ENCODE measurements around the gene TBCC.

The TBCC gene

DNA sequence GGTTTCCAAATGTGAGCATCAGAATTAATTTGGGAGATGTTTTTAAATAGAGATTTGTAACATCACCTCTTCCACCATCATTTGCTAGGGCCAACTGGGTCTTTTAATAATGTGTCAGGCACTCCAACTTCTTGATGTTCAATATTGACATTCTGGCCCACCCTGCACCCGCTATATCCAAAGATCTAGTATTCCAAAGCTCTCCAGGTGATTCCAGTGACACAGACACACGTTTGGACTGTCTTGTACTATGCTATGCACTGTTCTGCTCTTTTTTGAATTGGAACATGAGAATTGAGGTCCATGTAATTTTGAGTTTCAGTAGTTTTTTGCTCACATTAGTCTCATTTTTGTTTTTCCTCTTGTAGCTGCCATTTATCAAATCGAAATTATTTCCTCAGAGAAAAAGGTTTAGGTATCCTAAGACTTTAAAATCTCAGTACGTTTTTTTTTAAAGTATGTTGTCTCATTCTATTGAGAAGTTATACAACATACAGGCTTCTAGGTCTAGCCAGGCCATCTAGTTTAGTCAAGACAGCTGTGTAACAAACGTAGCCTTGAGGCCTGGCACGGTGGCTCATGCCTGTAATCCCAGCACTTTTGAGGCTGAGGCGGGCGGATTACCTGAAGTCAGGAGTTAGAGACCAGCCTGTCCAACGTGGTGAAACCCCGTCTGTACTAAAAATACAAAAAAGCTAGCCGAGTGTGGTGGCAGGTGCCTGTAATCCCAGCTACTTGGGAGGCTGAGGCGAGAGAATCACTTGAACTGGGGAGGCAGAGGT, 39.0 kb upstream of the TBCC start:
- H3K36me3 ChIP-seq (ENCODE audit: insufficient read depth, insufficient read length, low read length), result peaks cover 4% of the 10 kb centered on the region
- no peak overlapping the region for H3K9ac ChIP-seq (ENCODE audit: insufficient read length, low read depth)
- peak overlapping the region; percentile 75 for H3K4me3 ChIP-seq (ENCODE audit: insufficient read length, low read depth)
- peaks cover 3% of the 10 kb centered on the region for H3K4me1 ChIP-seq (ENCODE audit: insufficient read depth, insufficient read length)
- no peak for DNase-seq (ENCODE audit: low read depth, low spot score)
- no peaks in the 10 kb centered on the region for H3K9me3 ChIP-seq (ENCODE audit: insufficient read depth, low read length)
- H3K27me3 ChIP-seq (ENCODE audit: insufficient read depth, insufficient read length), result no peaks in the 10 kb centered on the region
- TF ChIP-seq ZNF274 (IDR thresholded peaks at IDR 0.05; ENCODE audit: low read depth, low read length) (no peak), YY1 (IDR thresholded peaks at IDR 0.05; ENCODE audit: insufficient read depth, insufficient read length) (no peak), SUZ12 (IDR thresholded peaks at IDR 0.05; ENCODE audit: extremely low read depth, insufficient read depth, insufficient read length) (no peak)

DNA sequence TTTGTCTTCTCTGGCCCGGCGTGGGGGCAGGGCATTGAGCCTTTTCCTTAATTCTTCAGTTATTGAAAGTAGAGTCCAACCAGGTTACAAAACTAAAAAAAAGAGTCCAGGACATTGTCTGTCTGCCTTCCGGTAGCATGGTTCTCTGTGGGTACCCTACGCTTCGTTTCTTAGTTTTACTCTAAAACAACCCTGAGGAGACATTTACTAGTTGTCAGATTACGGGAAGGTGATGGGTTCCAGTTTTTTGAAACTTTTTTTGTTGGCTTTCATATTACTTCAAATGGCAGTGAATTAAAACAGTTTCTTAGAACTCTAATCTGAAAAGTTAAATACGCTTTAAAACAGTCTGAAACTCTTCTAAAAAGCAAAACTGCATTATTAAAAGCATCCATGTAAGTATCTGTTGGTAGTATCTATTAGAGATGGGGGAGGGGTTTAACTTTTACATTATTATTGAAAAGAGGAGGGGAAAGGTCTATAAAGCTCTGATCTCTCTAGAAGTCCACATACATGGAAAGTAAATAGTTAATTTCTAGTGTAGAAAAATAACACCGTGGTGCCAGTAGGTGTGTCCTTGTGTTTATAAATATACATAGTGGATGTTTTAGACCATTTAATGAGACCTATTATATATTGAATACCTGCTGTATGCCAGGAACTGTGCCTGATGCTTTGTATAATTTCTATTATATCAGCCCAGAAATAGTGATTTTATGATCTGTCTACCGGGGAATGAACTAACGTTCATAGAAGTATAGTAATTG, 38.2 kb upstream of the TBCC start:
- Histone ChIP-seq H3K9ac (ENCODE audit: insufficient read length, low read depth) (peak overlapping the region; percentile 95), H3K4me3 (ENCODE audit: insufficient read length, low read depth) (peak overlapping the region; percentile 75), H3K36me3 (ENCODE audit: insufficient read depth, insufficient read length, low read length) (peaks cover 4% of the 10 kb centered on the region), H3K9me3 (ENCODE audit: insufficient read depth, low read length) (no peaks in the 10 kb centered on the region), H3K4me1 (ENCODE audit: insufficient read depth, insufficient read length) (peaks cover 3% of the 10 kb centered on the region), H3K27me3 (ENCODE audit: insufficient read depth, insufficient read length) (no peaks in the 10 kb centered on the region)
- no peak for DNase-seq (ENCODE audit: low read depth, low spot score)
- TF ChIP-seq ZNF274 (IDR thresholded peaks at IDR 0.05; ENCODE audit: low read depth, low read length), result no peak
- TF ChIP-seq YY1 (IDR thresholded peaks at IDR 0.05; ENCODE audit: insufficient read depth, insufficient read length), result no peak
- no peak for TF ChIP-seq SUZ12 (IDR thresholded peaks at IDR 0.05; ENCODE audit: extremely low read depth, insufficient read depth, insufficient read length)

DNA sequence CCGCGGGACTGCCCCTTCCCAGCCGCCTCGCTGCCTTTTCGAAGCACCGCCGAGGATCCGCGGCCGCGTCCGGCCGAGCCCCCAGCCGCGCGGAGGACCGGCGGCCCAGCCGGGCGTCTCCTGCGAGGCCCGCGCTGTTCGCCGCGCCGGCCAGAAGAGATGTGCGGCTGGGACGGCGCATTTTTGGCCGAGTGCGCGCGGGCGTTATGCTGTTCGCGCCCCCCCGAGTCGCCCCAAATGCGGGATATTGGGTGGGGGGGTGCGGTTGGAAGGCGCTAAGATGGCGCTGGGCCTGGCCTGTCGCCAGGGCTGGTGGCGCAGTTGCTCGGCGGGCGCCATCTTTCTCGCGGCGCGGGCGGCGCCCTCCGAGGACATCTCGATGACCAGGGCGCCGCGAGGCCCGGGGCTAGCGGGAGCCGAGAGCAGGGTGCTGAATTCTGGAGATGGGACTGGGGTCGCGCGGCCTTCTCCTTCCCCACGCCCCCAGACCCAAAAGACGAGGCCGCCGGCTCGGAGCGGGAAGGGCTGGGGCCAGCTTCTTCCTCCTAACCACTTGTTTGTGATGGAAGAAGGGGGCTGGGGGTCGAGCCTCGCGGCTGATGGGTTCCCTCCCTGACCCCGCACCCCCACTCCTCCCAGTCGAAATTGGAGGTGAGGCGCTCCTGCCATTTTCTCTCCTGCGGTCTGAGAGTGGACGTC, 37.4 kb upstream of the TBCC start:
- TF ChIP-seq YY1 (IDR thresholded peaks at IDR 0.05; ENCODE audit: insufficient read depth, insufficient read length), result peak; percentile 68
- no peak for TF ChIP-seq ZNF274 (IDR thresholded peaks at IDR 0.05; ENCODE audit: low read depth, low read length)
- DNase-seq (ENCODE audit: low read depth, low spot score), result no peak
- H3K4me1 ChIP-seq (ENCODE audit: insufficient read depth, insufficient read length), result peaks cover 3% of the 10 kb centered on the region

DNA sequence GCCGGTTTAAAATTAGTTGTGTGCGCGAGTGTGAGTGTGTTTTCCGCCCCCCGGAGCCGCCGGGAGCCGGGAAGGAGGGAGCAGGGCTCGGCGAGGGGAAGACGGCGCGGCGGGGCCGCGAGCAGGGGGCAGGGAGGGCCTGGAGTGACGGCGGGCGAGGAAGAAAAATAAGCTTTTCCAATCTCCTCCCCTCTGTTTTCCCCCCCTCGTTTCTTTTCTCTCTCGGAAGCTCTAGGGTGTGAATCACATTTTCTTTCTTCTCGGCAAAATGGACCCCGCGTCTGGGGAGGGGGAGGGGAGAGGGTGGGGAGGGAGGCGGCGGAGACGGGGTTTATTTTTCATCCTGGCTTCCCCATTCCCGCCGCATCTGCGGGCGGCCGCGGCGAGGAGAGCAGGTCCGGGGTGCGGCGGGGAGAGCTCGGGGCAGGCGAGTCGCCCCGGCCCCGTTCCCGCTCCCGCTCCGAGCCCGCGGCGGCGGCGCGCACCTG, 36.8 kb upstream of the TBCC start:
- Histone ChIP-seq H3K9me3 (ENCODE audit: insufficient read depth, low read length) (no peaks in the 10 kb centered on the region), H3K9ac (ENCODE audit: insufficient read length, low read depth) (peak overlapping the region; percentile 95), H3K4me3 (ENCODE audit: insufficient read length, low read depth) (peak overlapping the region; percentile 75), H3K27me3 (ENCODE audit: insufficient read depth, insufficient read length) (no peaks in the 10 kb centered on the region), H3K4me1 (ENCODE audit: insufficient read depth, insufficient read length) (peaks cover 3% of the 10 kb centered on the region), H3K36me3 (ENCODE audit: insufficient read depth, insufficient read length, low read length) (peaks cover 4% of the 10 kb centered on the region)
- no peak for DNase-seq (ENCODE audit: low read depth, low spot score)
- TF ChIP-seq YY1 (IDR thresholded peaks at IDR 0.05; ENCODE audit: insufficient read depth, insufficient read length) (no peak), SUZ12 (IDR thresholded peaks at IDR 0.05; ENCODE audit: extremely low read depth, insufficient read depth, insufficient read length) (no peak), ZNF274 (IDR thresholded peaks at IDR 0.05; ENCODE audit: low read depth, low read length) (no peak)

More for the DNA sequence above, 37.4 kb upstream of the TBCC start:
- peak overlapping the region; percentile 95 for H3K9ac ChIP-seq (ENCODE audit: insufficient read length, low read depth)
- peak overlapping the region; percentile 75 for H3K4me3 ChIP-seq (ENCODE audit: insufficient read length, low read depth)
- H3K36me3 ChIP-seq (ENCODE audit: insufficient read depth, insufficient read length, low read length), result peaks cover 4% of the 10 kb centered on the region
- H3K27me3 ChIP-seq (ENCODE audit: insufficient read depth, insufficient read length), result no peaks in the 10 kb centered on the region
- H3K9me3 ChIP-seq (ENCODE audit: insufficient read depth, low read length), result no peaks in the 10 kb centered on the region

DNA sequence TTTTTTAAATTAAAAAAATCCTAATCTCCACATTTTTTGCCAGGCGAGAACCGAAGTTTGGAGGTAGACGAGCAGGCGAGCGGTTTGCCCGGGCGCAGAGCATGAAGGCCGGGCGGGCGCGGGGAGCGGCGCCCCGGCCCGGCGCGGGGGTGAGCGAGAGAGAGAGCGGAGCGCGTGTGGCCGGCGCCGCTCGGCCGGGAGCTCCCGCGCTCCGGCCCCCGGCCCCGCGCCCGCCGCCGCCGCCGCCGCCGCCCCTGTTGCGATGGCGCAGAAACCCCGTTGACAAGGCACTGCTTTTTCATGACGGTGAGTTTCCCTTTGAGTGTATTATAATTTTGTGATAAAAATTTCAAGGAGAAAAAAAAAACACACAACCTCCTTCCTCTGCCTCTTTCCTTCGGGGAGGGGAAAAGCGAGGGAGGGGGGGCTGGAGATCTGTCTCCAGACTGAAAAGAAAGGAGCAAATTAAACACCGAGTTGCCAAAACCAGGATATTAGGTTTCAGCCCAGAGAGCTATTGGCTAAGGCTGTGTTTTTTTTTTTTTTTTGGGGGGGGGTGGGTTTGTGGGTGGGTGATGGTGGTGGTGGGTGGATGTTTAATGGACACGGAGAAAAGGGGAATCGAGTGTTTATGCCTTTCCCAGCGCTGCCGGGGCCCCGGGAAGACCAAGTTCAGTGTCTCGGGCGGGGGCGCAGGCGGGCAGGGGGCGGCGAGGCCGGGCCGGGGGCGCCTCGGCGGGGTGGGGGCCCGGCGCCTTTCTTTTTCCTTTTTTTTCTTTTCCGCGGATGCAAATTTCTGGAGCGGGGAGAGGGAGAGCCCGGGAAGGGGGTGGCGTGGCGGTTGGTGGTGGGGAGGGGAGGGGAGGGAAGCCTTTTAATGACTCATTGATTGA, 36.1 kb upstream of the TBCC start, which contains the start of gene BICRAL:
BICRAL (plus strand) TSS at position 257 of the 893 bp plus-strand sequence. CDS start 39,971 bp downstream, outside the sequence.
- H3K36me3 ChIP-seq (ENCODE audit: insufficient read depth, insufficient read length, low read length), result peaks cover 2% of the 10 kb centered on the region
- H3K27me3 ChIP-seq (ENCODE audit: insufficient read depth, insufficient read length), result no peaks in the 10 kb centered on the region
- no peaks in the 10 kb centered on the region for H3K9me3 ChIP-seq (ENCODE audit: insufficient read depth, low read length)
- H3K9ac ChIP-seq (ENCODE audit: insufficient read length, low read depth), result peak within 1 kb of the TSS; percentile 95
- DNase-seq (ENCODE audit: low read depth, low spot score), result no peak
- H3K4me1 ChIP-seq (ENCODE audit: insufficient read depth, insufficient read length), result no peaks in the 10 kb centered on the region
- H3K4me3 ChIP-seq (ENCODE audit: insufficient read length, low read depth), result peak within 1 kb of the TSS; percentile 75
- TF ChIP-seq ZNF274 (IDR thresholded peaks at IDR 0.05; ENCODE audit: low read depth, low read length) (no peak), YY1 (IDR thresholded peaks at IDR 0.05; ENCODE audit: insufficient read depth, insufficient read length) (no peak), SUZ12 (IDR thresholded peaks at IDR 0.05; ENCODE audit: extremely low read depth, insufficient read depth, insufficient read length) (no peak)

DNA sequence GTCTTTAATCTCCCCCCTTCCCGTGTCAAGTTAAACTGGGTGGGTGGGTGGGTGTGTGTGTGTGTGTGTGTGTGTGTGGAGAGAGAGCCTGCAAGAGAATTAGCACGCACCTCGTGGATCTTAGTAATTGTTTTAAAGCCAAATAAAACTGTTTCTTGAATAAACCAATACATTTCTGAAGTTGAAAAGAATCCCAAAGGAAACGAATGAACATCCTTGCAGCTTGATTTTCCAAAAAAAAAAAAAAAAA, 35.6 kb upstream of the TBCC start:
- Histone ChIP-seq H3K9me3 (ENCODE audit: insufficient read depth, low read length) (no peaks in the 10 kb centered on the region), H3K9ac (ENCODE audit: insufficient read length, low read depth) (no peak overlapping the region), H3K36me3 (ENCODE audit: insufficient read depth, insufficient read length, low read length) (no peaks in the 10 kb centered on the region), H3K27me3 (ENCODE audit: insufficient read depth, insufficient read length) (no peaks in the 10 kb centered on the region), H3K4me3 (ENCODE audit: insufficient read length, low read depth) (peak overlapping the region; percentile 21), H3K4me1 (ENCODE audit: insufficient read depth, insufficient read length) (no peaks in the 10 kb centered on the region)
- no peak for TF ChIP-seq SUZ12 (IDR thresholded peaks at IDR 0.05; ENCODE audit: extremely low read depth, insufficient read depth, insufficient read length)
- TF ChIP-seq ZNF274 (IDR thresholded peaks at IDR 0.05; ENCODE audit: low read depth, low read length), result no peak
- TF ChIP-seq YY1 (IDR thresholded peaks at IDR 0.05; ENCODE audit: insufficient read depth, insufficient read length), result no peak
- no peak for DNase-seq (ENCODE audit: low read depth, low spot score)

Data from NT2/D1 (cell line).